GM12878 (cell line): Measurements from ENCODE around the gene SPATA25. TPM values are rescaled to one million over a fixed set of nuclear protein-coding genes. Genes with fewer than 3 reads are reported as not detected.

Source experiments
- ATAC-seq: fragments of 200-7000 bp; cut with Tn5 transposase; 3 replicates; pipeline ENCODE4 v1.9.1; 2020; ENCODE audit warnings: mild to moderate bottlenecking, moderate library complexity
- BruUV-seq: library from RNA; stranded (reverse); fragments of 400-500 nt; replicated peaks from 2 replicates; lab custom pipeline; 2021; lab: Mats Ljungman, UMichigan
- CTCF ChIA-PET: fragments of 300-600 bp; sonication (Branson Sonifier 250); formaldehyde crosslinking; extraction: SDS; loops from one replicate; lab custom pipeline; 2021; ENCODE audit warnings: inconsistent platforms; lab: Yijun Ruan, JAX
- POLR2A ChIA-PET: fragments of 350-600 bp; formaldehyde crosslinking; extraction: SDS; loops from one replicate; lab custom pipeline; 2021; ENCODE audit warnings: inconsistent platforms; lab: Charles Lee
- RAD21 ChIA-PET: fragments of 300-600 bp; sonication (Branson Sonifier 250); formaldehyde crosslinking; loops from one replicate; lab custom pipeline; 2023; ENCODE audit warnings: antibody characterized with exemption; ENCODE audit not compliant: unreplicated experiment; lab: Charles Lee
- SMC1A ChIA-PET: fragments of 300-600 bp; sonication (Branson Sonifier 250); formaldehyde crosslinking; loops from one replicate; lab custom pipeline; 2023; ENCODE audit not compliant: unreplicated experiment, uncharacterized antibody; lab: Charles Lee
- DNase-seq: peaks from one replicate; pipeline ENCODE4 v3.0.0-alpha.2; 2011; ENCODE audit warnings: low read depth, low spot score
- FAIRE-seq: peaks from 3 replicates; lab custom pipeline; 2011; peaks lifted over from hg19 to GRCh38; lab: Jason Lieb, UNC
- H2AFZ ChIP-seq: 2 replicates; pipeline ENCODE4 v1.6.0; 2011; ENCODE audit warnings: low read depth, low read length, control low read depth; ENCODE audit not compliant: control insufficient read depth
- H3K27ac ChIP-seq: 2 replicates; pipeline ENCODE4 v1.5.1; 2011; ENCODE audit warnings: control low read depth; ENCODE audit not compliant: control insufficient read depth, insufficient read depth
- H3K27me3 ChIP-seq, 2 experiments: replicated peaks in 1 of 2; 2 replicates each; pipeline versions ENCODE4 v1.6.0 to v1.6.1; 2011; ENCODE audit warnings: low read length in 1 of 2; ENCODE audit not compliant: control insufficient read depth in 2 of 2, insufficient read depth in 2 of 2
- H3K36me3 ChIP-seq, 2 experiments: 2 replicates each; pipeline ENCODE4 v1.5.1; 2011; ENCODE audit warnings: low read length in 1 of 2; ENCODE audit not compliant: control insufficient read depth in 2 of 2, insufficient read depth in 2 of 2
- H3K4me1 ChIP-seq: 2 replicates; pipeline ENCODE4 v1.6.1; 2011; ENCODE audit warnings: mild to moderate bottlenecking, low read length, moderate library complexity, mixed read lengths; ENCODE audit not compliant: control insufficient read depth, insufficient read depth
- H3K4me2 ChIP-seq: 2 replicates; pipeline ENCODE4 v1.6.0; 2011; ENCODE audit warnings: control low read depth; ENCODE audit not compliant: control insufficient read depth, insufficient read depth
- H3K4me3 ChIP-seq: fragments of 200-600 bp; sonication (generic); 2 replicates; pipeline ENCODE4 v1.5.1; 2016
- H3K79me2 ChIP-seq: 2 replicates; pipeline ENCODE4 v1.6.0; 2011; ENCODE audit warnings: low read length; ENCODE audit not compliant: control insufficient read depth, insufficient read depth
- H3K9ac ChIP-seq: 2 replicates; pipeline ENCODE4 v1.8.0; 2011; ENCODE audit warnings: low read length, control low read depth, mixed read lengths; ENCODE audit not compliant: control insufficient read depth, insufficient read depth
- H3K9me3 ChIP-seq: replicated peaks from 3 replicates; pipeline ENCODE4 v1.5.1; 2011; ENCODE audit warnings: mild to moderate bottlenecking, low read length; ENCODE audit not compliant: control insufficient read depth, insufficient read depth
- H4K20me1 ChIP-seq: 2 replicates; pipeline ENCODE4 v1.6.0; 2011; ENCODE audit not compliant: control insufficient read depth, insufficient read depth
- CBFB ChIP-seq: IDR thresholded peaks from 2 replicates; pipeline ENCODE4 v1.6.1; 2016; ENCODE audit warnings: antibody characterized with exemption, low read depth
- CREM ChIP-seq: IDR thresholded peaks from 2 replicates; pipeline ENCODE4 v1.6.1; 2014; ENCODE audit warnings: antibody characterized with exemption, low read depth
- E2F8 ChIP-seq: fragments of 450-650 bp; IDR thresholded peaks from 2 replicates; pipeline ENCODE4 v1.6.1; 2018; ENCODE audit warnings: mild to moderate bottlenecking, low read depth, moderate library complexity; ENCODE audit not compliant: partially characterized antibody
- MAX ChIP-seq: IDR thresholded peaks from 2 replicates; pipeline ENCODE4 v1.6.1; 2012; ENCODE audit warnings: low read depth, low read length, improper control_type of control experiment
- SKIL ChIP-seq: fragments of 450-650 bp; IDR thresholded peaks from 2 replicates; pipeline ENCODE4 v1.6.1; 2017; ENCODE audit warnings: mild to moderate bottlenecking, low read depth, inconsistent platforms; ENCODE audit not compliant: poor library complexity, severe bottlenecking
- SMAD5 ChIP-seq: IDR thresholded peaks from 2 replicates; pipeline ENCODE4 v1.6.1; 2016; ENCODE audit warnings: antibody characterized with exemption, low read depth
- ZBTB33 ChIP-seq: fragments of 450-650 bp; IDR thresholded peaks from 2 replicates; pipeline ENCODE4 v1.6.1; 2017; ENCODE audit warnings: mild to moderate bottlenecking
- WGBS: methylation state at CpG from one replicate; pipeline ENCODE4 v1.1.6; 2016; ENCODE audit warnings: low lambda C conversion rate; ENCODE audit not compliant: insufficient replicate concordance, insufficient coverage; ENCODE audit errors: missing lambda C conversion rate; 5-methylcytosine and 5-hydroxymethylcytosine counted together
- in situ Hi-C: fragments of 300-500 bp; cut with MboI; formaldehyde crosslinking; loops from 9 replicates; pipeline ENCODE4 v1.14.3; 2018; ENCODE audit warnings: mixed read lengths
- intact Hi-C: fragments of 100-400 bp; cut with micrococcal nuclease; formaldehyde crosslinking; loops from one replicate; pipeline ENCODE4 v1.14.2; 2022; ENCODE audit not compliant: unreplicated experiment
- polyA plus RNA-seq, 11 experiments: library from polyadenylated mRNA; depleted of rRNA in 4 of 11; unstranded in 6 of 11; stranded (reverse) in 5 of 11; fragments of >200 nt; fragmentation: Nextera tagmentation in 4 of 11; fragmentation: Illumina TruSeq in 1 of 11; extraction: Ambion mirVana in 4 of 11; extraction: Trizol in 1 of 11; gene quantifications; 1 replicate in 1 of 11; 2 replicates in 10 of 11; pipeline versions ENCODE4 v1.2.1 to v1.2.3, GENCODE V29; 2011 to 2016; ENCODE audit warnings: inconsistent platforms in 2 of 11, missing spikeins in 2 of 11, low read depth in 1 of 11
- total RNA-seq, 4 experiments: library from RNA; depleted of rRNA in 3 of 4; stranded (reverse); fragments of >200 nt in 3 of 4; fragmentation: Illumina TruSeq in 1 of 4; extraction: Trizol in 1 of 4; gene quantifications; 2 replicates each; pipeline versions ENCODE4 v1.2.1 to v1.2.3, GENCODE V29; 2013 to 2021

The SPATA25 gene
- total and polyA plus RNA-seq, 10 of the 15 experiments (the other 5 are each of a cell fraction or from before 2014, with no cell fraction given): 0.28 to 2.9 (median 1.3) TPM; not detected in 3

GRCh38 chr20:45896641-45897161 is 9.3 kb upstream of the SPATA25 start (continued):
- TF ChIP-seq ZBTB33: no peak

- H3K4me3 ChIP-seq: no peak overlapping the region
- intact Hi-C loops: loop anchor here (5.0 kb wide), 1 partner anchor 78 kb away; the partner anchor contains the start of gene ZNF335
- ATAC-seq: no peak
- no peaks in the 10 kb centered on the region for H3K27me3 ChIP-seq
- in situ Hi-C loops: no loop called here
- RAD21 ChIA-PET: no interaction called here
- BruUV-seq: no TSS peak
- POLR2A ChIA-PET: no interaction called here
- H3K4me2 ChIP-seq: no peak overlapping the region
- TF ChIP-seq SKIL: no peak
- no peak for TF ChIP-seq E2F8
- TF ChIP-seq CREM: no peak
- no peak for TF ChIP-seq SMAD5
- no peak for TF ChIP-seq CBFB
- TF ChIP-seq MAX: no peak
- H3K9me3 ChIP-seq: no peaks in the 10 kb centered on the region
- H2AFZ ChIP-seq: no peak overlapping the region
- peaks cover 0 to 4% of the 10 kb centered on the region in 2 experiments; a peak in 2 of 4 replicates for H3K36me3 ChIP-seq
- no peak for FAIRE-seq
- CTCF ChIA-PET: no interaction called here
- H3K27ac ChIP-seq: no peak overlapping the region
- SMC1A ChIA-PET: no interaction called here
- no peak overlapping the region for H3K9ac ChIP-seq
- H4K20me1 ChIP-seq: no peaks in the 10 kb centered on the region
- peaks cover 22% of the 10 kb centered on the region for H3K4me1 ChIP-seq
- DNase-seq: no peak
- peaks cover 4% of the 10 kb centered on the region for H3K79me2 ChIP-seq
- 88% methylated on average over 12 of the region's 12 CpGs for WGBS
Measured at GRCh38 chr20:45894797-45895196, 7.4 kb upstream of the SPATA25 start.
